Measurements from ENCODE around the gene FAAP100.
"Not testable (repeated sequence)": the region's sequence is repeated elsewhere in the genome, so short reads cannot be mapped to it uniquely, and the experiment has no call there.

The FAAP100 gene

GRCh38 chr17:81537343-81537855 is 14.8 kb downstream of the FAAP100 start:
- DNase-seq, result no peak

DNA sequence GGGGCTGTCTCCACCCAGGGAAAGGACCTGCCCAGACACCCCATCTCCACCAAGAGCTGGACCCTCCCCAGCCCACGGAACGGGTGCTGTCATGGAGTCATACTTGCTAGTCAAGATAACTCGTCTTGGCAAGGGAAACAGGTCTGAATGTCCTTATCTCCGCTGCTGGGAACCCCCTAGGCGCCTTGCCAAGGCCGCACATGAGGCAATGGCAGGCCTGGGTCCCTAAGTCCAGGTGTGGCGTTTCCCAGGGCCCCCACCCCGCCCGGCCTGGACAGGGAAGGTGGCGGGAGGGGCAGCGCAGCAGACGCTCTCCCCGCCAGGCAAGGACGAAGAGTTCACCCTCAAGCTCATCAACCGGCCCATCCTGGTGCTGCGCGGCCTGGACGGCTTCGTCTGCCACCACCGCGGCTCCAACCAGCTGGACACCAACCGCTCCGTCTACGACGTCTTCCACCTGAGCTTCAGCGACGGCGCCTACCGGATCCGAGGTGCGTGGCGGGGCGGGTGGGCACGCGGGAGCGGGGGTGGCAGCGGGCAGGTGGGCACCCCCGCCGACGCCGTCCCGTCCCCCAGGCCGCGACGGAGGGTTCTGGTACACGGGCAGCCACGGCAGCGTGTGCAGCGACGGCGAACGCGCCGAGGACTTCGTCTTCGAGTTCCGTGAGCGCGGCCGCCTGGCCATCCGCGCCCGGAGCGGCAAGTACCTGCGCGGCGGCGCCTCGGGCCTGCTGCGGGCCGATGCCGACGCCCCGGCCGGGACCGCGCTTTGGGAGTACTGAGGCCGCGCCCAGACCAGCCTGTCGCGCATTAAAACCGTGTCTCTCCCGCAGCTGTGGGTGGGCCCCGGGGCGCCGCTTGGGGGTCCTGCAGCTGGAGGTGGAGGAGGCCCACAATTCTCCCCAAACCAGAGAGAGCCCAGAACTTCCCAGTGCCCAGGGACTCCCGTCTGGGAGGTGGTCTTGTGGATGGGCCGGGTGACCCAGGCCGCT is 15.6 kb downstream of the FAAP100 start:
- DNase-seq, result no peak

GRCh38 chr17:81535480-81536298 is 16.5 kb downstream of the FAAP100 start:
- DNase-seq, result no peak

- no peak for DNase-seq
These were observed 17.2 kb downstream of the FAAP100 start for GRCh38 chr17:81535007-81535328.

DNA sequence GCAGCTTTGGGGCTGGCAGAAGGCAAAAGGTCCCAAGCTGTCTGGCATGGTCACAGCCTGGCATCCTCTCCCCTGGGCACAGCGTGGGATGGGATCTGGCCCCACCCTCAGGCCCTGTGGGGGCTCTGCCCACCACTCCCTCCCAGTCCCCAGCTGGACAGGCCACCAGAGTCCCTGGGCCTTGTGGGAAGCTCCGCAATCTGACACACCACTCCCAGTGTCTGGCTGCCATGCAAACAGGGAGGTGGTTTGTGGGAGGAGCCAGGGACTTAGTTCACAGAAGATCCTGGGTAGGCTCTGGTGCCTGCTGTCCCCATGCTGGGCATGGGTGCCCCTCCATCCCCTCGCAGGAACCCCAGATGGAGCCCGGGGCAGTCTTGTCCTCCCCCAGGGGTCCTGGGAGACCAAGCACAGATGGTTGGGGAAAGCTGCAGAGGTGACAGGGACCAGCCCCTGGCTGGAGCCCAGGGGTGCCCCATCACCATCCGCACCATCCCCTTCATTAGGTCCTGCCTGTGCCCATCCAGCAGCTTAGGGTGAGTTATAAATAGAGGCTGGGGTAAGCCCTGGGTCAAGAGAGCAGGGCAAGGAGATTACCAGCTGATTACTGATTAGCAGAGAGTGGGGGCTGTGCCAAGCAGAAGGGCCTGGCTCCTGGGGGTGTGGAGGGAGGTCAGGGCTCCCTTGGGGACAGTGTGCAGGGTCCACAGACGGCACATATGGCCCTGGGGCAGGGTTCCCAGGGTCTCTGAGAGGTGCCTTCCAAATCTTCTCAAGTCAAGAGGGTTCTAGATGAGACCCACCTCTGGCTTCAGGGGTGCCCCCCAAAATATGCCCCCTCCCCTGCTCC is 17.8 kb downstream of the FAAP100 start:
- DNase-seq, result no peak

- DNase-seq, result no peak
These were observed 18.6 kb downstream of the FAAP100 start for GRCh38 chr17:81533339-81534141.

GRCh38 chr17:81532490-81533287 is 19.5 kb downstream of the FAAP100 start:
- DNase-seq, result no peak

DNA sequence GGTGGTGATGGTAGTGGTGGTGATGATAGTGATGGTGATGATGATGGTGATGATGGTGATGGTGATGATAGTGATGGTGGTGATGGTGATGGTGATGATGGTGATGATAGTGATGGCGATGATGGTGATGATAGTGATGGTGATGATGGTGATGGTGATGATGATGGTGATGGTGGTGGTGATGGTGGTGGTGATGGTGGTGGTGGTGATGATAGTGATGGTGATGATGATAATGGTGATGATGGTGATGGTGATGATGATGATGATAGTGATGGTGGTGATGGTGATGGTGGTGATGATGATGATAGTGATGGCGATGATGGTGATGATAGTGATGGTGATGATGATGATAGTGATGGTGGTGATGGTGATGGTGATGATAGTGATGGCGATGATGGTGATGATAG is 20.2 kb downstream of the FAAP100 start:
- not testable (repeated sequence) for DNase-seq

GRCh38 chr17:81531013-81531412 is 21.1 kb downstream of the FAAP100 start:
- not testable (repeated sequence) for DNase-seq

- DNase-seq, result no peak
These were observed 22.7 kb downstream of the FAAP100 start for GRCh38 chr17:81529437-81529803.

DNA sequence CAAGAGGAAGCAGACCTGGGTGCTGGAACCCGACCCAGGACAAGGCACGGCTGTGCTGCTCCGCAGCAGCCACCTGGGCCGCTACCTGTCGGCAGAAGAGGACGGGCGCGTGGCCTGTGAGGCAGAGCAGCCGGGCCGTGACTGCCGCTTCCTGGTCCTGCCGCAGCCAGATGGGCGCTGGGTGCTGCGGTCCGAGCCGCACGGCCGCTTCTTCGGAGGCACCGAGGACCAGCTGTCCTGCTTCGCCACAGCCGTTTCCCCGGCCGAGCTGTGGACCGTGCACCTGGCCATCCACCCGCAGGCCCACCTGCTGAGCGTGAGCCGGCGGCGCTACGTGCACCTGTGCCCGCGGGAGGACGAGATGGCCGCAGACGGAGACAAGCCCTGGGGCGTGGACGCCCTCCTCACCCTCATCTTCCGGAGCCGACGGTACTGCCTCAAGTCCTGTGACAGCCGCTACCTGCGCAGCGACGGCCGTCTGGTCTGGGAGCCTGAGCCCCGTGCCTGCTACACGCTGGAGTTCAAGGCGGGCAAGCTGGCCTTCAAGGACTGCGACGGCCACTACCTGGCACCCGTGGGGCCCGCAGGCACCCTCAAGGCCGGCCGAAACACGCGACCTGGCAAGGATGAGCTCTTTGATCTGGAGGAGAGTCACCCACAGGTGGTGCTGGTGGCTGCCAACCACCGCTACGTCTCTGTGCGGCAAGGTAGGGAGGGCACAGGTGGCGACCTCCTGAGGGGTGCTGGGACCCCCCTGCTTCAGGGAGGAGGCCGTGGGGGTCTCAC is 23.3 kb downstream of the FAAP100 start:
- no peak for DNase-seq

DNA sequence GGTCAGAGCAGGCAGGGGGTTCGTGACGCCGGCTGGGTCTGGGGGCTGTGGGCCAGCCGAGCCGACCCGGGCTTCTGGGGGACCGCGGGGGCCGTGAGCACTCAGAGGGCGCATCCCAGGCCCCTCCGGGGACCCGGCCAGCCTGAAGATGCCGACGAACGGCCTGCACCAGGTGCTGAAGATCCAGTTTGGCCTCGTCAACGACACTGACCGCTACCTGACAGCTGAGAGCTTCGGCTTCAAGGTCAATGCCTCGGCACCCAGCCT is 23.8 kb downstream of the FAAP100 start:
- DNase-seq, result no peak

DNA sequence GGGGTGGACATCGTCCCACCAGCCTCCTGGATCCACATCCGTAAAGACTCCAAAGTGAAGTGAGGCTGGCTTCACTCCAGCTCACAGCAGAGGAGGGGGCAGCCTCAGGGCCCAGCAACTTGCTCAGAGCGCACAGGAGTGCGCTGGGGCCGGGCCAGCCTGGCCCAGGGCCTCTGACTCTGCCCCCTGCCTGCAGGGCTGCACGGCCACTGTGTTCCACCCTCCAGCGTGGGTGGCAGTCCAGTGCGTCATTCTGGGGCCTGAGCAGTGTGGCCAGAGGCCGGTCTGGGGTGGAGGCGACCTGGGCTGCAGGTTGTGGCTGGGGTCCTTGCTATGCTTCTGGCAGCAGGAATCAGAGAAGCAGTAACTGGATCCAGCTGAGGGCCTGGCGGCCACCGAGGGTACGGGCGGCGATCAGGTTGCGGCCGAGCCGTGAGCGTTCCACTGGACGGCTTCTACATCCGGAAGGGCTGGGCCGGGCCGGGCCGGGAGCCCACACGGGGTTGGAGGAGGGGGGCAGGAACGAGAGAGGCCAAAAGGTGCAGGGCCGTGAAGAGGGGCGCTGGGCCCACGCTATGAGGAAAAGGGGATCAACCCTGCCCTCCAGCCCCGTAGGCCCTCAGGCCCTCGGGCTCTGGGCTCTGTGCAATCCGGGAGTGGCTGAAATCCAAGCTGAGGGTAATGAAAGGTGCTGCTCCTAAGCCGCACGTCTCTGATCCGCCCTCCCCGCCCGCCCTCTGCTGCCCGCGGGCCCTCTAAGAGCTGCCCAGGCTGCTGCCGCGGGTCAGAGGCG is 24.4 kb downstream of the FAAP100 start, which contains the start of gene FSCN2:
Gene FSCN2, plus strand, starts transcription at position 787 of the 793 bp plus-strand sequence. CDS start 155 bp downstream, outside the sequence.
- no peak for DNase-seq

- no peak for DNase-seq
These were observed 25.2 kb downstream of the FAAP100 start for GRCh38 chr17:81526662-81527571.

GRCh38 chr17:81524865-81525159 is 27.3 kb downstream of the FAAP100 start:
- DNase-seq, result no peak

- DNase-seq, result no peak
These were observed 27.9 kb downstream of the FAAP100 start for GRCh38 chr17:81524039-81524864.

DNA sequence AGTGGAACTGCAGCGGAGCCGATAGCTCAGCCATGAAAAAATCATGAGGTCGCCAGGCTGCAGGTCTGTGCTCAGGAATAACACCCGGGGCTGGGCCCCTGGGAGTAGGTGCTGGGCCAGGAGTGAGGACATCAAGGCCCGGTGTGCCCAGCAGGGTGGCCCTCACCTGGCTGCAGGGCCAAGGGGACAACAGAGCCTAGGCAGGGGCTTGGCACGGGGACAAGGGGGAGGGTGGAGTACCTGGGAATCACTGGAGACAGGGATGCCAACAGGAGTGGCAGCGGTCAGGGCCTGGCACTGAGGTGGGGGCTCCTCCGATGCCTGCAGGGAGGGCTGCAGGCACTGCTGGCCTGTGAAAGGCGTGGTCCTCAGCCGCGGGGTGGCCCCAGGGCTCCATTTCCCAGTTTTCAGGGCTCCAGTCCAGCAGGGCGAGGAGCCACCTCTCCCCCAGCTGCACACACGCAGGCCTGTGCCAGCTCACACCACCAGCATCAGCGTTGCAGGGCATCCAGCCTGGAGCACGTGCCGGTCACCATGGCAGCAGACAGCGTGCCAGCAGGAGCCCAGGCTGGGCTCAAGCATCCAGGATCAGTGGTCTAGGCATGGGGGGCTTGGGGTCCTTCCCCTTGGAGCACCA is 28.6 kb downstream of the FAAP100 start:
- no peak for DNase-seq
